ENCODE measurements around the gene GPS2.

GRCh38 chr17:7334938-7335538 is 19.9 kb upstream of the GPS2 start:
- TF ChIP-seq CTCF (IDR thresholded peaks at IDR 0.05; ENCODE audit: low read length), result no peak
- no peak for TF ChIP-seq EZH2 (optimal IDR thresholded peaks at IDR 0.05; ENCODE audit: low read depth, low read length)
